HG03103 (cell line): ENCODE measurements around the gene CHST9.
"Not testable (repeated sequence)": the region's sequence is repeated elsewhere in the genome, so short reads cannot be mapped to it uniquely, and the experiment has no call there.

Source experiments
- ATAC-seq: cut with Tn5 transposase; IDR thresholded peaks from one replicate; pipeline ENCODE4 v1.9.1; 2021; ENCODE audit warnings: low read depth; ENCODE audit not compliant: unreplicated experiment

Gene CHST9

GRCh38 chr18:27109451-27109850, 75.7 kb downstream of the CHST9 start:
- ATAC-seq = no peak

GRCh38 chr18:27108842-27109241, 76.3 kb downstream of the CHST9 start:
- no peak for ATAC-seq

- ATAC-seq = no peak
Observed at GRCh38 chr18:27104743-27105142, 80.4 kb downstream of the CHST9 start.

- ATAC-seq = no peak
Observed at GRCh38 chr18:27094621-27095020, 90.5 kb downstream of the CHST9 start.

DNA sequence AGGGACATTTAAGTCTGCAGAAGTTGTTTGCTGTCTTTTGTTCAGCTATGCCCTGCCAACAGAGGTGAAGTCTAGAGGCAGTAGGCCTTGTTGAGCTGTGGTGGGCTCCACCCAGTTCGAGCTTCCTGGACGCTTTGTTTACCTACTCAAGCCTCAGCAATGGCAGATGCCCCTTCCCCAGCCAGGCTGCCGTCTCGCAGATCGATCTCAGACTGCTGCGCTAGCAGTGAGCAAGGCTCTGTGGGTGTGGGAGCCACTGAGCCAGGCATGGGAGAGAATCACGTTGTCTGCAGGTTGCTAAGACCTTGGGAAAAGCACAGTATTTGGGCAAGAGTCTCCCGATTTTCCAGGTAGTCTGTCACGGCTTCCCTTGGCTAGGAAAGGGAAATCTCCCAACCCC, 91.8 kb downstream of the CHST9 start:
- ATAC-seq = not testable (repeated sequence)

- no peak for ATAC-seq
Observed at GRCh38 chr18:27081701-27082100, 103.4 kb downstream of the CHST9 start.

DNA sequence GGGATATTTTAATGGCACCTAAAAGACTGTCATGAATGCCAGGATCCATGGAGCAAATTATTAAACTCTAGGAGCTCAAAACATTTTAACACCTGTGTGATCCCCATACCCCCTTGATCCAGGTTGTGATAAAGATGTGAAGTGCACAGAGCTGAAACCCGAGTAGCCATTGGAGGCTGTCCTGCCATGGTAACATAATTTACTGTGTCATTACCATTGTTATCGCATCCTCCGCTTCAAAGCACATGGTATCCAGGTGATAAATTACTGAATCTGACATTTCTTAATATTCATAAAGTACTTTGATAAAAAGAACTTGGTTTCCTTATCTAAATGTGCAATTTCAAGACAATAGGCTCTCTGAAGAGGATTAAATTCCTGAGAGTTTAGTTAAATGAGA, 109.3 kb downstream of the CHST9 start:
- ATAC-seq = no peak

DNA sequence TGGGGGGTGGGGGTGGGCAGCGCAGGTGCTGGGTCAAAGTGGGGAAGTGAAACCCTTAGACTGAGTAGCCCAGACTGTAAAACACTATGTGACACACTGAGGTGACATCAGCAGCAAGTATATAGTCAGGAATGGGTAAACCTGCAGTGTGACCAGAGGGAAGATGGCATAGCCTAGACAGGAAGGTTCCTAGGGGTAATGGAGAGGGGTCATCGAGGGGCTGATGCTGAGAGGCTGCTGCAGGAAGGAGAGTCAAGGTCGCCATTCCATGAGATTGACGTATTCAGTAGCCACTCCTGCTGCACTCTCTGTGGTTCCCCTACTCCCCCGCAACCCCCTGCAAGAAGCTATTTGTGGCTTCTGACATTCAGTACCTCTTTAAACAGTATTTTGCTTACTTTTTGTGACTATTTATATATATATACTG, 111.7 kb downstream of the CHST9 start:
- ATAC-seq = peak; percentile 94

DNA sequence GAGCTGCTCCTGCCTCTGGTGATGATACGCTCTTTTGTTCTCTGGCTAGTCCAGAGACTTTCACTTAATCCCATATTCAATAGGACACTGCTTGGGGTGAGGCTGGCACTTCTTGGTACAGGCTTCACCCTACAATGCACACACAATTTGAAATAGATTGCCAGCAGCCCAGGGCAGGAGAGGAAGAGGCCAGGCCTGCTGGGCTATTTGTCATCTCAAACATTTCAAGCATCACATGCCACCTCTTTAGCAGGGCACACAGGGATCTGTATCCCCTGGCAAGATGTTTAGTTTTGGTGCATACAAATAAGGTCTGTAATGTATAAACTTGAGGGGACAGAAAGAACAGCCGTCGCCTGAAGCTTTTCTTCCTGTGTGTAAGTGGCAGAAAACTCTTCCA, 120.4 kb downstream of the CHST9 start:
- no peak for ATAC-seq

GRCh38 chr18:27062802-27063201, 122.3 kb downstream of the CHST9 start:
- no peak for ATAC-seq

DNA sequence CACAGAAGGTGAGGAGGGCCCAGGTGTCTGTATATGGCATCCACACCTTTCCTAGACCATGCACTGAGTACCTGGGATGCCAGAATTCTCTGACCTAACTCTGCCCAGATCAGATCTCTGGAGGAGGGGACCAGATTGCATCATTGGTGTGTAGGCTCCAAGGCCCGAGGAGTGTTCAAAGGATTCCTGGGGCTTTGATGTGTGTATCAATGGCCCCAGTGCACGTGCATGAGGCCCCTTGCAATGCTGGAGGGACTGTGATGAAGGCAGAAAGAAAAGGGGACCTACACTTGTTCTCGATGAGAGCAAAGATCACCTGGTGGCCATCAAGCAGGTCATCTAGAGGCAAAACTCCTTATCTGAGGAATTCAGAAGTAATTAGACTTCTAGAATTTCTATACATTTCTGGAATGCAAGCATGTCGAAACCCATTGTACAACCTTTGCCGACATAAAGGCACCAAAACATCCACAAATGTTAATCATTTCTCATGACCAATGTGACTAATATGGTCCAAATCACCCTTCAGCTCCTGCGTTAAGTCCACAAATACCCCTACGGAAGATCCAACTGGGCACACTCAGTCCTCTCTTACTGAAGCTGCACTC, 123.5 kb downstream of the CHST9 start:
- no peak for ATAC-seq

DNA sequence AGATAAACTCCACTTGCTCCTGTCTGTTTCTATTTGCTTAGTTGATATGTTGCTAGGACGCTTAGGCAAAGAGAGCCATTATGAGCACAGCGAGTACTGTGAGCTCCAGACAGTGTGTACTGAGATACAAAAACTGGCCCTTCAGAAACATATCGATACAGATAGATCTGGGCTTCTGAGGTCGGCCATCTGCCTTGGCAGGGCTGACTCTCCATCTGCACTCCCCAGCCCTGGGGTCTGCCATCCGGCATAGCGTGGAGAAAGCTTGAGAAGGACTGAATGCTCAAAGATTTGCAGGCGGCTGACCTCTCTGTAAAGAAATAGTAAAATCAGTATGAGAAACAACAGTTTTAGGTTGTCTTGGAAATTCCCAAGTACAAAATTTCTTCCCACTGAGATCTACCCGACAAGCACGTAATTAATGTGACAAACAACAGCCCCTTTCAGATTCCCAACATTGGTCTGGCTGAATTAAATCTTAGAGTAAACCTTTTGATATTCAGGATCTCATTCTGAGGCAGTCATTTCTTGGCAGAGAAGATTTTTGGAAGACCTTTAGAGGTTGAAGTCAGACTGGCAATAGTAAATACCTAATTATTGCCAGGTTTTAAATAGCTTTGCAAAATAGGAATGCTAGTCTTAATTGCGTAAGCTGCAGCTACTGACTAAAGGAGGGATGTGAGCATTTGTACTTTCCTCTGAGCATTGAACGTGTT, 127.4 kb downstream of the CHST9 start:
- ATAC-seq = no peak

GRCh38 chr18:27054926-27055325, 130.2 kb downstream of the CHST9 start:
- no peak for ATAC-seq

DNA sequence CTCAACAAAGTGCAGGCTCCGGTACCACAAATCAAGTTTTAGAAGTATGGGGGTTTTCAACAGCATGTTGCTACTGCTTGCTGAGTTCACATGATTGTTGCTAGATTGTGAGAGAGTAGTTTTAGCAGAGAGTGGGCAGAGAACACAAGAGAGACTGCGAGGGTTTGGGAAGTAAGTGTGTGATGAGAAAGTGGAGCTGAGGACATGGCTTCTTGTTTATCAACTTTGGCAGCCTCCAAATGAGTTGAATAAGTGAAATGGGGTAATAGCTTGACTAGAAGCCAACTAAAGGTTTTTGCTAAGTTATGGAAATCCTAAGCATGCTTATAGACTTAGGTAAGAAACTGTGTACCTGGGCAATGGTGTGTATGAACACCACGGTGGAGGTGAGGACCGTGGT, 135.1 kb downstream of the CHST9 start:
- ATAC-seq = no peak

DNA sequence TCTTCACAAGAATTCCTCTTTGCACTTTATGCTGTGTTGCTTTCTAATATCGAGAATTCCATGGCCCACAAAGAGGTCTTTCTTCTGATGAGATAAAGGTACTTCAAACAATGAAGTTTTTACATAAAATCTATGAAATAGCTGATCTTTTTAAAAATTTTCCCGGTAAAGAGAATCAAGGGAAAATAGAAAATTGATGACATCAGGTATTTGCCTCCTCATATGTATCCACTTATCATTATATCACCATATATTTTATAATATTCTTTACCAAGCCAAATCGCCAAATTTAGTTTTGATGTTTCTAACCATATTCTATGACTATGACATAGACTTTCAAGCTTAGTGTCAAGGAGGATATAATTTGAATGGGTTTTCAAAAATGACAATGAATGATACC, 139.8 kb downstream of the CHST9 start:
- ATAC-seq = no peak

DNA sequence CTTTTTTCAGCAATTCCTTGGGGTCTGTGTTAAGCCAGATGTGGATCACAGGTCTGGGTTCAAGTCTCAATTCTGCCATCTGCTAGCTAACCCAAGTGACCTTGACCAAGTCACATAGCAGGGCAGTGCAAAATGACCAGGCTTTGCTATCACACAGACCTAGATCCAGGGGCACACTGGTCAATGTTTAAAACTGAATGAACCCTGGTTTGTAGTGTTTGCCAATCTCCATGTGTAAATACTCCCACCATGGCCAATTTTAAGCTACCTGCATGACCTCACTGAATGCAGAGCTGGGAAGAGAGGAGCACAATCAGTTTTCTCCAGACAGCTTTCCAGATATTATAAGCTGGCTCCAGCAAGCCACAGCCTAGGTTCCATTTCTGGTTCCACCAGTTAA, 142.9 kb downstream of the CHST9 start:
- no peak for ATAC-seq

- ATAC-seq = no peak
Observed at GRCh38 chr18:27040796-27041195, 144.3 kb downstream of the CHST9 start.

- no peak for ATAC-seq
Observed at GRCh38 chr18:27033722-27034121, 151.4 kb downstream of the CHST9 start.

GRCh38 chr18:27030421-27030820, 154.7 kb downstream of the CHST9 start:
- no peak for ATAC-seq

DNA sequence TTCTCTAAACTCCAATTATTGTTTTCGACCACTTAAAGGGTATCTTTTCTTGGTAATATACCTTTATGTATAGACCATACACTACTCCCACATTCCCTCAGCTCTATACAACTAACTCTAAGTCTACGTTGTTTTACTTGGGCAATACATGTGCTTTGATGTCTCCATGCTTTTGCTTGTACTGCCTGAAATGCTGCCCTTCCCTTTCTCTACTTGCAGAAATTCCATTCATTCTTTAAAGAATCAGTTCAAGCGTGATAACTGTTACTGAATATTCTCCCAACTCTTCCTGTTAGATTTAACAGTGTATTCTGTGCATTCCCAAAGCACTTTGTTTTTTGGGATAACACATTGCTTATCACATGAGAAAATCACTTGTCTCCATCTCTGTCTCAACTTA, 162.6 kb downstream of the CHST9 start:
- no peak for ATAC-seq

DNA sequence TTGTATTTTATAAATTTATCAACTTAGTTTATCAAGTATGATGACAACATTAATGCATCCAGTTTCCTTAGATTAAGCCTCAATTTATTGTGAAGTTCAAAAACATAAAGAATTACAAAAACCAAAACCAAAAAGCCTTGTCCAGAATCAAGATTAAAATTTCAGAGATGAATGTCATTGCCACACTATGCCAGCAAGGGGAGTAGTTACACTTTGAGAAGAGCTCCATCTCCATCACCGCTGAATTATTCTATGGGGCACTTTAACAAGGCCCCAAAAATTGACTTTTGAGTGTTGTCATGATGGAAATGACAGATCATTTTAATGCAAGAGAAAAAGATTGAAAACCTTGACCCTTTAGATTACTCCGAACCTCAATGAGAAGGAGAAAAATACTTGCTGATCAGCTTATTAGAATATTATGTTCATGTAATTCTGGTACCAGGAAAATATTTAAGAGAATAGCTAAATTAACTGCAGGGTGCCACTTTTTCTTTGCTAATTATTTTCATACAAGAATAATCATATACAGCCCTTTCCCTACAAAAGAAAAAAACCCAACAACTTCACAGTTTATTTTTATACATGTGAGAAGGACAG, 167.1 kb downstream of the CHST9 start:
- ATAC-seq = peak; percentile 73

- ATAC-seq = no peak
Observed at GRCh38 chr18:27014841-27015240, 170.3 kb downstream of the CHST9 start.
